HCT116 (cell line): ENCODE results near the gene SELPLG. TPM values are rescaled to one million over a fixed set of nuclear protein-coding genes. Genes with fewer than 3 reads are reported as not detected.

Source experiments
- ATAC-seq: fragments of 200-7000 bp; cut with Tn5 transposase; 2 replicates; pipeline ENCODE4 v1.9.1; 2020; ENCODE audit warnings: mild to moderate bottlenecking, moderate library complexity
- BruUV-seq: library from RNA; stranded (reverse); fragments of 400-500 nt; replicated peaks from 2 replicates; lab custom pipeline; 2021; lab: Mats Ljungman, UMichigan
- CTCF ChIA-PET: fragments of 300-600 bp; sonication (Branson Sonifier 250); formaldehyde crosslinking; loops from one replicate; lab custom pipeline; 2021; ENCODE audit warnings: antibody characterized with exemption; lab: Charles Lee
- POLR2A ChIA-PET: fragments of 300-600, 350-600 bp; sonication (Branson Sonifier 250); formaldehyde crosslinking; loops from one replicate; lab custom pipeline; 2021; ENCODE audit warnings: antibody characterized with exemption; lab: Charles Lee
- RAD21 ChIA-PET, 2 experiments: fragments of 300-600 bp; sonication (Branson Sonifier 250); formaldehyde crosslinking; loops; one replicate each; lab custom pipeline; 2023; ENCODE audit warnings: low total read pairs in 2 of 2; ENCODE audit not compliant: uncharacterized antibody in 2 of 2, unreplicated experiment in 2 of 2, low non-redundant PET in 1 of 2; lab: Charles Lee
- DNase-seq: peaks from one replicate; pipeline ENCODE4 v3.0.0-alpha.2; 2010; ENCODE audit warnings: low read depth, low spot score
- H2AFZ ChIP-seq: fragments of 200-600 bp; shearing (Covaris generic), sonication (generic); 2 replicates; pipeline ENCODE4 v1.6.1; 2017; ENCODE audit warnings: low read depth, mixed run types, mixed read lengths, antibody characterized with exemption, low read length; ENCODE audit not compliant: poor library complexity, severe bottlenecking
- H3K27ac ChIP-seq: 2 replicates; pipeline ENCODE4 v1.5.1; 2012; ENCODE audit warnings: low read depth, low read length
- H3K27me3 ChIP-seq: fragments of 200-600 bp; sonication (generic); 2 replicates; pipeline ENCODE4 v1.6.1; 2016; ENCODE audit warnings: mixed run types, low read length, mixed read lengths; ENCODE audit not compliant: insufficient read depth
- H3K36me3 ChIP-seq, 2 experiments: fragments of 200-500 bp in 1 of 2; fragments of 200-600 bp in 1 of 2; sonication (Bioruptor generic) in 1 of 2; sonication (generic) in 1 of 2; 2 replicates each; pipeline versions ENCODE4 v1.5.1 to v1.6.1; 2014 to 2016; ENCODE audit warnings: low read length in 2 of 2, inconsistent platforms in 1 of 2, mixed read lengths in 1 of 2, mixed run types in 1 of 2; ENCODE audit not compliant: insufficient read depth in 2 of 2, control insufficient read depth in 1 of 2
- H3K4me1 ChIP-seq, 2 experiments: fragments of 200-600 bp in 1 of 2; sonication (generic) in 1 of 2; 2 replicates each; pipeline versions ENCODE4 v1.5.1 to v1.6.1; 2012 to 2017; ENCODE audit warnings: low read length in 2 of 2, inconsistent platforms in 1 of 2, mild to moderate bottlenecking in 1 of 2, mixed read lengths in 1 of 2, mixed run types in 1 of 2, moderate library complexity in 1 of 2; ENCODE audit not compliant: insufficient read depth in 2 of 2, control insufficient read depth in 1 of 2
- H3K4me2 ChIP-seq: fragments of 200-600 bp; sonication (generic); 2 replicates; pipeline ENCODE4 v1.6.1; 2017; ENCODE audit warnings: mixed run types, low read length, mixed read lengths
- H3K4me3 ChIP-seq, 2 experiments: fragments of 200-600 bp in 1 of 2; sonication (generic) in 1 of 2; replicated peaks in 1 of 2; 2 replicates each; pipeline ENCODE4 v1.5.1; 2011 to 2016; ENCODE audit warnings: low read length in 2 of 2, control low read depth in 1 of 2, low read depth in 1 of 2, mild to moderate bottlenecking in 1 of 2, mixed read lengths in 1 of 2, mixed run types in 1 of 2
- H3K79me2 ChIP-seq: fragments of 200-600 bp; sonication (generic); 2 replicates; pipeline ENCODE4 v1.6.1; 2017; ENCODE audit warnings: mild to moderate bottlenecking, mixed run types, low read length, moderate library complexity, mixed read lengths; ENCODE audit not compliant: insufficient read depth
- H3K9ac ChIP-seq: fragments of 200-600 bp; sonication (generic); 2 replicates; pipeline ENCODE4 v1.6.1; 2016; ENCODE audit warnings: low read length, mixed read lengths
- H3K9me2 ChIP-seq: fragments of 200-600 bp; sonication (generic), shearing (Covaris generic); 2 replicates; pipeline ENCODE4 v1.6.1; 2017; ENCODE audit warnings: mixed run types, mild to moderate bottlenecking, moderate library complexity; ENCODE audit not compliant: insufficient read depth
- H3K9me3 ChIP-seq, 2 experiments: fragments of 200-500 bp in 1 of 2; fragments of 200-600 bp in 1 of 2; sonication (Bioruptor generic) in 1 of 2; sonication (generic) in 1 of 2; 2 replicates each; pipeline ENCODE4 v1.6.1; 2014 to 2017; ENCODE audit warnings: low read length in 2 of 2, mixed read lengths in 2 of 2, inconsistent platforms in 1 of 2, low read depth in 1 of 2, mild to moderate bottlenecking in 1 of 2, mixed run types in 1 of 2, moderate library complexity in 1 of 2; ENCODE audit not compliant: control insufficient read depth in 1 of 2, insufficient read depth in 1 of 2
- H4K20me1 ChIP-seq: fragments of 200-600 bp; sonication (generic), shearing (Covaris generic); 2 replicates; pipeline ENCODE4 v1.6.1; 2017; ENCODE audit warnings: mixed run types, mild to moderate bottlenecking, moderate library complexity; ENCODE audit not compliant: insufficient read depth
- CBX3 ChIP-seq: IDR thresholded peaks from 2 replicates; pipeline ENCODE4 v1.6.1; 2012; ENCODE audit warnings: low read depth
- CEBPB ChIP-seq: IDR thresholded peaks from 2 replicates; pipeline ENCODE4 v1.6.1; 2012; ENCODE audit warnings: low read depth
- CTCF ChIP-seq, 3 experiments: fragments of 200-600 bp in 1 of 3; sonication (generic) in 1 of 3; IDR thresholded peaks in 2 of 3; conservative IDR thresholded peaks in 1 of 3; 2 replicates each; pipeline ENCODE4 v1.5.1; 2012 to 2017; ENCODE audit warnings: low read depth in 2 of 3, low read length in 2 of 3, antibody characterized with exemption in 1 of 3, borderline replicate concordance in 1 of 3, control low read depth in 1 of 3, mild to moderate bottlenecking in 1 of 3, mixed read lengths in 1 of 3, mixed run types in 1 of 3, moderate library complexity in 1 of 3; ENCODE audit not compliant: insufficient read depth in 1 of 3
- EGR1 ChIP-seq: IDR thresholded peaks from 2 replicates; pipeline ENCODE4 v1.6.1; 2012; ENCODE audit warnings: low read depth
- EZH2 ChIP-seq: fragments of 200-600 bp; sonication (generic); IDR thresholded peaks from 2 replicates; pipeline ENCODE4 v1.6.1; 2017; ENCODE audit warnings: antibody characterized with exemption, mixed run types
- EZH2phosphoT487 ChIP-seq: fragments of 200-600 bp; IDR thresholded peaks from 2 replicates; pipeline ENCODE4 v1.6.1; 2018; ENCODE audit warnings: antibody characterized with exemption, borderline replicate concordance
- FOSL1 ChIP-seq: IDR thresholded peaks from 2 replicates; pipeline ENCODE4 v1.6.1; 2012; ENCODE audit warnings: low read depth
- MAX ChIP-seq: IDR thresholded peaks from 2 replicates; pipeline ENCODE4 v1.6.1; 2012
- POLR2A ChIP-seq: IDR thresholded peaks from 2 replicates; pipeline ENCODE4 v1.7.0; 2011; ENCODE audit warnings: borderline replicate concordance; ENCODE audit not compliant: insufficient read depth, insufficient read length; ENCODE audit errors: extremely low read depth
- POLR2AphosphoS5 ChIP-seq: IDR thresholded peaks from 2 replicates; pipeline ENCODE4 v1.6.1; 2011; ENCODE audit warnings: mild to moderate bottlenecking, low read depth, low read length, moderate library complexity
- RAD21 ChIP-seq: IDR thresholded peaks from 2 replicates; pipeline ENCODE4 v1.6.1; 2012; ENCODE audit warnings: low read depth, mild to moderate bottlenecking
- SIN3A ChIP-seq: IDR thresholded peaks from 2 replicates; pipeline ENCODE4 v1.6.1; 2012; ENCODE audit warnings: low read depth
- SP1 ChIP-seq: IDR thresholded peaks from 2 replicates; pipeline ENCODE4 v1.6.1; 2012; ENCODE audit warnings: low read depth
- SRF ChIP-seq: IDR thresholded peaks from 2 replicates; pipeline ENCODE4 v1.6.1; 2012; ENCODE audit warnings: low read depth
- TCF7L2 ChIP-seq: IDR thresholded peaks from 2 replicates; pipeline ENCODE4 v1.7.0; 2011; ENCODE audit warnings: borderline replicate concordance, inconsistent platforms; ENCODE audit not compliant: insufficient read depth, insufficient read length; ENCODE audit errors: extremely low read depth
- YY1 ChIP-seq: IDR thresholded peaks from 2 replicates; pipeline ENCODE4 v1.6.1; 2011; ENCODE audit warnings: low read length, low read depth, moderate library complexity, mild to moderate bottlenecking; ENCODE audit not compliant: insufficient replicate concordance; ENCODE audit errors: extremely low read depth
- ZFX ChIP-seq: fragments of 450-650 bp; IDR thresholded peaks from 2 replicates; pipeline ENCODE4 v1.6.1; 2017
- ZNF274 ChIP-seq: fragments of 200-500 bp; sonication (Bioruptor generic); IDR thresholded peaks from 2 replicates; pipeline ENCODE4 v1.6.1; 2014; ENCODE audit warnings: mild to moderate bottlenecking, low read depth, low read length, inconsistent platforms
- intact Hi-C: fragments of 100-400 bp; cut with micrococcal nuclease; formaldehyde crosslinking; loops from 2 replicates; pipeline ENCODE4 v1.10.0; 2022
- total RNA-seq: library from RNA; stranded (reverse); gene quantifications from one replicate; pipeline ENCODE4 v1.2.1, GENCODE V29; 2021; ENCODE audit not compliant: unreplicated experiment
- TF ChIP-seq, protein P1 (sequence below): IDR thresholded peaks from 2 replicates; pipeline ENCODE4 v1.6.1; 2011; ENCODE audit warnings: mild to moderate bottlenecking, low read length, moderate library complexity; ENCODE audit not compliant: insufficient replicate concordance; ENCODE audit errors: extremely low read depth
- TF ChIP-seq, protein P2 (sequence below): IDR thresholded peaks from 2 replicates; pipeline ENCODE4 v1.6.1; 2012; ENCODE audit warnings: low read depth

The SELPLG gene
- total RNA-seq, 1 experiment from 2014 or later, result 1.2 TPM

- H2AFZ ChIP-seq, result no peak overlapping the region
Measured at GRCh38 chr12:108622421-108622820, 11.3 kb downstream of the SELPLG start.

More at GRCh38 chr12:108622421-108622820, 11.3 kb downstream of the SELPLG start:
- ATAC-seq (no peak), DNase-seq (no peak)
- CTCF ChIA-PET, result no interaction called here
- no peak for TF ChIP-seq EZH2
- TF ChIP-seq ZNF274, result no peak
- TF ChIP-seq SIN3A, result no peak
- TF ChIP-seq ZFX, result no peak
- no peak for TF ChIP-seq EGR1
- TF ChIP-seq, protein P1, sequence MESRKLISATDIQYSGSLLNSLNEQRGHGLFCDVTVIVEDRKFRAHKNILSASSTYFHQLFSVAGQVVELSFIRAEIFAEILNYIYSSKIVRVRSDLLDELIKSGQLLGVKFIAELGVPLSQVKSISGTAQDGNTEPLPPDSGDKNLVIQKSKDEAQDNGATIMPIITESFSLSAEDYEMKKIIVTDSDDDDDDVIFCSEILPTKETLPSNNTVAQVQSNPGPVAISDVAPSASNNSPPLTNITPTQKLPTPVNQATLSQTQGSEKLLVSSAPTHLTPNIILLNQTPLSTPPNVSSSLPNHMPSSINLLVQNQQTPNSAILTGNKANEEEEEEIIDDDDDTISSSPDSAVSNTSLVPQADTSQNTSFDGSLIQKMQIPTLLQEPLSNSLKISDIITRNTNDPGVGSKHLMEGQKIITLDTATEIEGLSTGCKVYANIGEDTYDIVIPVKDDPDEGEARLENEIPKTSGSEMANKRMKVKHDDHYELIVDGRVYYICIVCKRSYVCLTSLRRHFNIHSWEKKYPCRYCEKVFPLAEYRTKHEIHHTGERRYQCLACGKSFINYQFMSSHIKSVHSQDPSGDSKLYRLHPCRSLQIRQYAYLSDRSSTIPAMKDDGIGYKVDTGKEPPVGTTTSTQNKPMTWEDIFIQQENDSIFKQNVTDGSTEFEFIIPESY, result no peak
- TF ChIP-seq EZH2phosphoT487, result no peak
- no peak for TF ChIP-seq FOSL1
- TF ChIP-seq RAD21, result no peak
- no peak for TF ChIP-seq POLR2AphosphoS5
- no peak for TF ChIP-seq SRF
- no peak for TF ChIP-seq YY1
- TF ChIP-seq CTCF (IDR thresholded peaks at IDR 0.05 in 2 of 3, conservative IDR thresholded peaks at IDR 0.05 in 1 of 3; ENCODE audit: borderline replicate concordance in 1 of 3, insufficient read depth in 1 of 3, low read depth in 2 of 3, low read length in 2 of 3), result no peak
- no peak for TF ChIP-seq CEBPB
- no peak for TF ChIP-seq CBX3
- TF ChIP-seq TCF7L2, result no peak
- no peak for TF ChIP-seq SP1
- TF ChIP-seq, protein P2, sequence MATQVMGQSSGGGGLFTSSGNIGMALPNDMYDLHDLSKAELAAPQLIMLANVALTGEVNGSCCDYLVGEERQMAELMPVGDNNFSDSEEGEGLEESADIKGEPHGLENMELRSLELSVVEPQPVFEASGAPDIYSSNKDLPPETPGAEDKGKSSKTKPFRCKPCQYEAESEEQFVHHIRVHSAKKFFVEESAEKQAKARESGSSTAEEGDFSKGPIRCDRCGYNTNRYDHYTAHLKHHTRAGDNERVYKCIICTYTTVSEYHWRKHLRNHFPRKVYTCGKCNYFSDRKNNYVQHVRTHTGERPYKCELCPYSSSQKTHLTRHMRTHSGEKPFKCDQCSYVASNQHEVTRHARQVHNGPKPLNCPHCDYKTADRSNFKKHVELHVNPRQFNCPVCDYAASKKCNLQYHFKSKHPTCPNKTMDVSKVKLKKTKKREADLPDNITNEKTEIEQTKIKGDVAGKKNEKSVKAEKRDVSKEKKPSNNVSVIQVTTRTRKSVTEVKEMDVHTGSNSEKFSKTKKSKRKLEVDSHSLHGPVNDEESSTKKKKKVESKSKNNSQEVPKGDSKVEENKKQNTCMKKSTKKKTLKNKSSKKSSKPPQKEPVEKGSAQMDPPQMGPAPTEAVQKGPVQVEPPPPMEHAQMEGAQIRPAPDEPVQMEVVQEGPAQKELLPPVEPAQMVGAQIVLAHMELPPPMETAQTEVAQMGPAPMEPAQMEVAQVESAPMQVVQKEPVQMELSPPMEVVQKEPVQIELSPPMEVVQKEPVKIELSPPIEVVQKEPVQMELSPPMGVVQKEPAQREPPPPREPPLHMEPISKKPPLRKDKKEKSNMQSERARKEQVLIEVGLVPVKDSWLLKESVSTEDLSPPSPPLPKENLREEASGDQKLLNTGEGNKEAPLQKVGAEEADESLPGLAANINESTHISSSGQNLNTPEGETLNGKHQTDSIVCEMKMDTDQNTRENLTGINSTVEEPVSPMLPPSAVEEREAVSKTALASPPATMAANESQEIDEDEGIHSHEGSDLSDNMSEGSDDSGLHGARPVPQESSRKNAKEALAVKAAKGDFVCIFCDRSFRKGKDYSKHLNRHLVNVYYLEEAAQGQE, result no peak
- no peak for TF ChIP-seq MAX
- no peak for TF ChIP-seq POLR2A
- no peak overlapping the region for H3K9ac ChIP-seq
- no peaks in the 10 kb centered on the region for H3K27me3 ChIP-seq
- no TSS peak for BruUV-seq
- no peaks in the 10 kb centered on the region for H4K20me1 ChIP-seq
- no peaks in the 10 kb centered on the region for H3K9me3 ChIP-seq
- H3K4me2 ChIP-seq, result no peak overlapping the region; the same call in 1 of the 2 replicates
- POLR2A ChIA-PET, result no interaction called here
- H3K4me1 ChIP-seq, result peaks cover 0 to 13% of the 10 kb centered on the region in 2 experiments; a peak in 2 of 4 replicates
- H3K9me2 ChIP-seq, result no peaks in the 10 kb centered on the region
- H3K79me2 ChIP-seq, result no peaks in the 10 kb centered on the region
- H3K4me3 ChIP-seq, result no peak overlapping the region
- no peaks in the 10 kb centered on the region for H3K36me3 ChIP-seq
- intact Hi-C loops, result no loop called here
- no peak overlapping the region for H3K27ac ChIP-seq
- RAD21 ChIA-PET, result no interaction called here
